ENCODE data around the gene PTGIR.
"Not testable (repeated sequence)": the region's sequence is repeated elsewhere in the genome, so short reads cannot be mapped to it uniquely, and the experiment has no call there.

The PTGIR gene

GRCh38 chr19:46634045-46634655 is 9.3 kb upstream of the PTGIR start:
- Histone ChIP-seq H3K4me1 (ENCODE audit: control insufficient read depth, insufficient read depth, low read length) (peaks cover 2% of the 10 kb centered on the region), H3K27me3 (ENCODE audit: control insufficient read depth, insufficient read depth, low read length) (peaks cover 7% of the 10 kb centered on the region), H3K27ac (ENCODE audit: low read depth, low read length) (no peak overlapping the region), H3K36me3 (ENCODE audit: control insufficient read depth, insufficient read depth, low read length) (no peaks in the 10 kb centered on the region), H3K9ac (ENCODE audit: low read length) (no peak overlapping the region), H3K4me3 (ENCODE audit: low read length) (peak overlapping the region; percentile 65)

- H3K27me3 ChIP-seq (ENCODE audit: control insufficient read depth, insufficient read depth, low read length), result peaks cover 7% of the 10 kb centered on the region
- H3K36me3 ChIP-seq (ENCODE audit: control insufficient read depth, insufficient read depth, low read length), result no peaks in the 10 kb centered on the region
- H3K9ac ChIP-seq (ENCODE audit: low read length), result no peak overlapping the region
- H3K27ac ChIP-seq (ENCODE audit: low read depth, low read length), result no peak overlapping the region
- H3K4me1 ChIP-seq (ENCODE audit: control insufficient read depth, insufficient read depth, low read length), result no peaks in the 10 kb centered on the region
- H3K4me3 ChIP-seq (ENCODE audit: low read length), result no peak overlapping the region
These were observed 8.2 kb upstream of the PTGIR start for GRCh38 chr19:46633130-46633529.

- no peak overlapping the region for H3K27ac ChIP-seq (ENCODE audit: low read depth, low read length)
- no peaks in the 10 kb centered on the region for H3K36me3 ChIP-seq (ENCODE audit: control insufficient read depth, insufficient read depth, low read length)
- H3K4me1 ChIP-seq (ENCODE audit: control insufficient read depth, insufficient read depth, low read length), result no peaks in the 10 kb centered on the region
- no peak overlapping the region for H3K9ac ChIP-seq (ENCODE audit: low read length)
- peaks cover 7% of the 10 kb centered on the region for H3K27me3 ChIP-seq (ENCODE audit: control insufficient read depth, insufficient read depth, low read length)
- no peak overlapping the region for H3K4me3 ChIP-seq (ENCODE audit: low read length)
These were observed 6.6 kb upstream of the PTGIR start for GRCh38 chr19:46631481-46631880.

- no peak overlapping the region for H3K27ac ChIP-seq (ENCODE audit: low read depth, low read length)
- H3K9ac ChIP-seq (ENCODE audit: low read length), result no peak overlapping the region
- no peaks in the 10 kb centered on the region for H3K4me1 ChIP-seq (ENCODE audit: control insufficient read depth, insufficient read depth, low read length)
- peaks cover 7% of the 10 kb centered on the region for H3K27me3 ChIP-seq (ENCODE audit: control insufficient read depth, insufficient read depth, low read length)
- H3K36me3 ChIP-seq (ENCODE audit: control insufficient read depth, insufficient read depth, low read length), result no peaks in the 10 kb centered on the region
- H3K4me3 ChIP-seq (ENCODE audit: low read length), result no peak overlapping the region
These were observed 5.8 kb upstream of the PTGIR start for GRCh38 chr19:46630586-46631205.

GRCh38 chr19:46629546-46630025 is 4.7 kb upstream of the PTGIR start:
- Histone ChIP-seq H3K36me3 (ENCODE audit: control insufficient read depth, insufficient read depth, low read length) (no peaks in the 10 kb centered on the region), H3K27me3 (ENCODE audit: control insufficient read depth, insufficient read depth, low read length) (peaks cover 7% of the 10 kb centered on the region), H3K9ac (ENCODE audit: low read length) (no peak overlapping the region), H3K4me1 (ENCODE audit: control insufficient read depth, insufficient read depth, low read length) (peaks cover 4% of the 10 kb centered on the region), H3K27ac (ENCODE audit: low read depth, low read length) (no peak overlapping the region), H3K4me3 (ENCODE audit: low read length) (no peak overlapping the region)

GRCh38 chr19:46628970-46629369 is 4.1 kb upstream of the PTGIR start:
- not testable (repeated sequence) for H3K4me3 ChIP-seq (ENCODE audit: low read length); H3K4me1 ChIP-seq (ENCODE audit: control insufficient read depth, insufficient read depth, low read length); H3K27me3 ChIP-seq (ENCODE audit: control insufficient read depth, insufficient read depth, low read length); H3K9ac ChIP-seq (ENCODE audit: low read length); H3K36me3 ChIP-seq (ENCODE audit: control insufficient read depth, insufficient read depth, low read length); H3K27ac ChIP-seq (ENCODE audit: low read depth, low read length)

GRCh38 chr19:46626446-46626845 is 1.6 kb upstream of the PTGIR start:
- no peaks in the 10 kb centered on the region for H3K27me3 ChIP-seq (ENCODE audit: control insufficient read depth, insufficient read depth, low read length)
- peaks cover 10% of the 10 kb centered on the region for H3K4me1 ChIP-seq (ENCODE audit: control insufficient read depth, insufficient read depth, low read length)
- no peaks in the 10 kb centered on the region for H3K36me3 ChIP-seq (ENCODE audit: control insufficient read depth, insufficient read depth, low read length)
- no peak overlapping the region for H3K9ac ChIP-seq (ENCODE audit: low read length)
- H3K4me3 ChIP-seq (ENCODE audit: low read length), result no peak overlapping the region
- no peak overlapping the region for H3K27ac ChIP-seq (ENCODE audit: low read depth, low read length)

- H3K36me3 ChIP-seq (ENCODE audit: control insufficient read depth, insufficient read depth, low read length), result no peaks in the 10 kb centered on the region
- peaks cover 18% of the 10 kb centered on the region for H3K4me1 ChIP-seq (ENCODE audit: control insufficient read depth, insufficient read depth, low read length)
- H3K27ac ChIP-seq (ENCODE audit: low read depth, low read length), result peak overlapping the region; percentile 75
- H3K9ac ChIP-seq (ENCODE audit: low read length), result no peak overlapping the region
- no peak overlapping the region for H3K4me3 ChIP-seq (ENCODE audit: low read length)
- H3K27me3 ChIP-seq (ENCODE audit: control insufficient read depth, insufficient read depth, low read length), result no peaks in the 10 kb centered on the region
These were observed 842 bp upstream of the PTGIR start for GRCh38 chr19:46625731-46626130.

GRCh38 chr19:46623915-46624502 is 880 bp downstream of the PTGIR start:
- Histone ChIP-seq H3K4me3 (ENCODE audit: low read length) (no peak overlapping the region), H3K36me3 (ENCODE audit: control insufficient read depth, insufficient read depth, low read length) (no peaks in the 10 kb centered on the region), H3K4me1 (ENCODE audit: control insufficient read depth, insufficient read depth, low read length) (peaks cover 29% of the 10 kb centered on the region), H3K9ac (ENCODE audit: low read length) (no peak overlapping the region), H3K27ac (ENCODE audit: low read depth, low read length) (no peak overlapping the region), H3K27me3 (ENCODE audit: control insufficient read depth, insufficient read depth, low read length) (no peaks in the 10 kb centered on the region)

GRCh38 chr19:46622118-46622446 is 2.8 kb downstream of the PTGIR start:
- Histone ChIP-seq H3K9ac (ENCODE audit: low read length) (no peak overlapping the region), H3K27ac (ENCODE audit: low read depth, low read length) (no peak overlapping the region), H3K4me1 (ENCODE audit: control insufficient read depth, insufficient read depth, low read length) (peaks cover 32% of the 10 kb centered on the region), H3K36me3 (ENCODE audit: control insufficient read depth, insufficient read depth, low read length) (no peaks in the 10 kb centered on the region), H3K27me3 (ENCODE audit: control insufficient read depth, insufficient read depth, low read length) (no peaks in the 10 kb centered on the region), H3K4me3 (ENCODE audit: low read length) (no peak overlapping the region)

- Histone ChIP-seq H3K27ac (ENCODE audit: low read depth, low read length) (peak overlapping the region; percentile 85), H3K36me3 (ENCODE audit: control insufficient read depth, insufficient read depth, low read length) (no peaks in the 10 kb centered on the region), H3K27me3 (ENCODE audit: control insufficient read depth, insufficient read depth, low read length) (no peaks in the 10 kb centered on the region), H3K4me1 (ENCODE audit: control insufficient read depth, insufficient read depth, low read length) (peaks cover 35% of the 10 kb centered on the region), H3K9ac (ENCODE audit: low read length) (no peak overlapping the region), H3K4me3 (ENCODE audit: low read length) (peak overlapping the region; percentile 24)
These were observed 3.4 kb downstream of the PTGIR start for GRCh38 chr19:46621191-46622117.

- peak overlapping the region; percentile 85 for H3K27ac ChIP-seq (ENCODE audit: low read depth, low read length)
- peaks cover 35% of the 10 kb centered on the region for H3K4me1 ChIP-seq (ENCODE audit: control insufficient read depth, insufficient read depth, low read length)
- peak overlapping the region; percentile 24 for H3K4me3 ChIP-seq (ENCODE audit: low read length)
- H3K36me3 ChIP-seq (ENCODE audit: control insufficient read depth, insufficient read depth, low read length), result no peaks in the 10 kb centered on the region
- no peak overlapping the region for H3K9ac ChIP-seq (ENCODE audit: low read length)
- no peaks in the 10 kb centered on the region for H3K27me3 ChIP-seq (ENCODE audit: control insufficient read depth, insufficient read depth, low read length)
These were observed 4.2 kb downstream of the PTGIR start for GRCh38 chr19:46620716-46621115.

Data from rectal smooth muscle tissue (tissue), 1 donor.